GM18520 (cell line): ENCODE measurements around the gene ARL4C.

Source experiments
- ATAC-seq: cut with Tn5 transposase; IDR thresholded peaks from one replicate; pipeline ENCODE4 v1.9.1; 2021; ENCODE audit not compliant: unreplicated experiment

ARL4C gene

GRCh38 chr2:234496835-234497593 is at the start of gene ARL4C:
TSS of gene ARL4C (minus strand) at chr2:234497081. CDS start at chr2:234496586, 495 bp downstream.
- ATAC-seq = peak; percentile 33

GRCh38 chr2:234544659-234545611 is 48.1 kb upstream of the ARL4C start:
- no peak for ATAC-seq

- ATAC-seq = no peak
Measured at GRCh38 chr2:234542742-234543141, 45.9 kb upstream of the ARL4C start.

DNA sequence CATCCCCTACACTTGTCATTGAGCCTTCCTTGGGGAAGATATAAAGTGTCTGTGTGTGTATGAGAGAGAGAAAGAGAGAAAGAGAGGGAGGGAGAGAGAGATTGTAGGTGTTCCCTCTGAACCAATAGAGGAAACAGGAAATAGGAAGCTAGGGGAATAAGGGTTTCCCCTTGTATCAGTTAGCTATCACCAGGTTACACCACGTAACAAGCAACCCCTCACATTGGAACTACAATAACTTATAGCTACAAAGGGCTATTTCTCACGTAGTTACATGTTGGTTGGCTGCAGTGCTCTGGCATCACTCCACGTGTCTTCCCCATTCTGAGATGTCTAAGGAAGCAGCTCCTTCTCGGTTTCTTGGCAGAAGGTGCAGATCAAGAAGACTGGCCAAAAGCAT is 41.0 kb upstream of the ARL4C start:
- ATAC-seq = no peak

- no peak for ATAC-seq
Measured at GRCh38 chr2:234536178-234536965, 39.5 kb upstream of the ARL4C start.

DNA sequence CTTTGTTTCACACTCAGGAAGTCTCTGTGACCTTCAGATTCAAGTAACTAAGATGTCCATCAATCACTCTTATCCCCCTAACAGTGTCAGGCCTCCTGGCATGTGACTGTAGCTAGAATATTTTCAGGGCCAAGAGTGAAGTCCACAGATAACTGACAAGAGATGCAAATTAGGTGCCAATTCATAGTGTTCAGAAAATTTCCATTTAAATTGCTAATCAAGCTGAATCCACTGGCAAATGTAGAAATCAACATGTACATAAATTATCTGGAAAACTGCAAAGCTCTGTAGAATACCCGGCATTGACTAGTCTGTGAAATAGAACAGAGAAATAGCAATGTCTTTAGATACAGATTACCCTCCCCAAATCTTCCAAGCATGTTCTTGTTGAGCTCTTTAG is 38.6 kb upstream of the ARL4C start:
- ATAC-seq = no peak

- no peak for ATAC-seq
Measured at GRCh38 chr2:234534515-234534914, 37.6 kb upstream of the ARL4C start.

DNA sequence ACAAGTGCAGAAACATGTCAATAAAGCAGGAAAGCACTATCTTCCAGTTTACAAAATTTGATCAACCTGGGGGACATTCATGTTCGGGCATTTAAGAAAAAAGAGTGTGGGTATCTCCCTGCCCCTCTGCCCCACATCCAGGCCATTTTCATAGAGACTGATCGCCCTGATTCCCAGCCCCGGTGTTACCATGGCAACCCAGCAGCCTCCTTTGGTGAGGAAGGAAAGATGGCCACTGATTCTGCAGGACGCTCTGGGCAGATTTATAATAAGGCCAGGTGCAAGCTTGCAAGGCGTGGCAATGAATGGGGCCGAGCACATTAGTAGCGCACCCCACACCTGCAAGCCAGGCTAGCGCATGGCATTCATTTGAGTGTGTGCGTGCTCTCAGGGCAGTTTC is 36.7 kb upstream of the ARL4C start:
- no peak for ATAC-seq

DNA sequence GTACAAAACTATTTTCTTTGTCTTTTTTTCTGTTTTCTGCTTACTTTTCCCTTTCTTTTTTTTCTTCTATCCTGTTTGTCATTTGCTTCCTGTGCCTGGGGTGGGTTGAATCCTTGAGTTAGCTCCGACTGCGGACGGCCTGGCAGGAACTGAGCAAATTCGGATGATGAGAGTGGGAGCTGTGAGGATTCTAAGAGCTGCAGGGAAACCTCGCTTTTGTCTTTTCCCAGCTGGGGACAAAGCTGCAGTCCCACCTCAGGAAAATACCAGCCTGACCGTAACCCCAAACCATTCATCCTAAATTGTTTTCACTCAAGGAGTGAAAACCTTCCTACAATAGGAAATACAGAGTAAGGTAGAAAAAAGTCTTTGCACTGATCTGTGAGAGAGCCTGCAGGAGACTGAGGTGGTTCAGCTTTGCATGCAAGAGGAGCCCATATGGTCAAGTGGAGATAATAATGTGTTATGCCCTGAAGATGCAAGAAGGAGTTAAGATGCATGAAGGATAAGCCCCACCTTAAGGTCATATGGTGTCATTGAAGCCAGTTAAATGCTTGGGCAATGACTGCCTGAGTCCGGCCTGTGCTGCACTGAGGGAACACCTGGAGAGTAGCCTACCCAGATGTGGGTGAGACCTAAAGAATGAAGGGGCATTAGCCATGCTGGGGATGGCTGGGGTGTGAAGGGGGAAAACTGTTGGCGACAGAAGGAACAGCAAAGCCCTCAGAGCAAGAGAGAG is 31.7 kb upstream of the ARL4C start:
- ATAC-seq = no peak

- no peak for ATAC-seq
Measured at GRCh38 chr2:234526711-234527110, 29.8 kb upstream of the ARL4C start.

DNA sequence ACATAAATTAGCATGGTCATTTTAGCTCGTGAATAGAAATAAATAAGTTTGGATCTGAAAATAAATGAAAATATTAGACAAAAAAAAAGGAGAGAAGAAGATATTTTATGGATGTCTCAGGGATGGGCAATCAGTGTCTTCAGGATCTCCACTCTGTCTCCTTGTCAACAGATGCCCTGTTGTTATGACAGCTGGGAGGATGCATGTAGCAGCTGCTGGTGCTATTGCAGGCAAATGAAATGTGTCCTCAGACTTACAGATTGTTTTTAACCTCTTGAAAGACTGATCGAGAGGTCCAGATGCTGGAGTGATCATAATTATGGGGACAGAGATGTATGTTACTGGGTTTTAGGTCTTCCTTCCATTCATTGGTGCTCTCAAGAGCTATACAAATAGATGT is 24.7 kb upstream of the ARL4C start:
- no peak for ATAC-seq

GRCh38 chr2:234518986-234519642 is 22.2 kb upstream of the ARL4C start:
- ATAC-seq = no peak

GRCh38 chr2:234517971-234518370 is 21.1 kb upstream of the ARL4C start:
- no peak for ATAC-seq

GRCh38 chr2:234514873-234515638 is 18.2 kb upstream of the ARL4C start:
- no peak for ATAC-seq

GRCh38 chr2:234514099-234514498 is 17.2 kb upstream of the ARL4C start:
- ATAC-seq = no peak

DNA sequence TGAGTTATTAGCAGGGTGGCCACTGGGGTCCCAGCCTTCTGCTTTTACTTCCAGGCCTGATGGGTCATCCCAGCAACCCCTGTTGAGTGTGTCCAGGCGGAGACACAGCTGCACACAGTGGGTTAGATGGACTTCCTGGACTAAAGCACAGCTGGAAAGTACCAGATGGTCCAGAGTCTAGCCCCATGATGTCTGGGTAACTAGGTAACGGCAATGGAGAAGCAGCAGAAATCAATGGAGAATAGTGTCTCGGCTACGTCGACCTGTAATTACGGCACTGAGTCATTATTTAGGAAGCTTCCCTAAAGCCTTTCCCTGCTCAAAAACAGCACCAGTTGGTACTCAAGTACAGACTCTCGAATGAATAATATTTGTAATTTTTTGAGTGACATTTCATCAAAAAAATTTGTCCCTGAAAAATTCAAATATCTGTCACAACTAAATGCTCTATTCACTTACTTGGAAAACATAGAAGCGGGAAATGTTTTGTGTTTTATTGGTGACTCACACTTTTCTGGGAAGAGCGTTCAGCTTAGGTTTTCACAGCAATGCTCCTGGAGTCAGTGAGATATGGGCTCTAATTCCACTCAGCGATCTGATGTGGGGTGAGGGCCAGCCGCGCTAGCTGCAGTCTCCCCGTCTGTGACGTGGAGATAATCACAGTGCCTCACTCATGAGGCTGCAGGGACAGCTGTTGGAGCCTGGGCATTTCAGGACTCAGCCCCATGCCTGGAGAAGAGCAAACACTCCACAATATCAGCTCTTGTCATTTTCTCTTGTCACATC is 16.2 kb upstream of the ARL4C start:
- no peak for ATAC-seq

- no peak for ATAC-seq
Measured at GRCh38 chr2:234502919-234503285, 6.0 kb upstream of the ARL4C start.

- no peak for ATAC-seq
Measured at GRCh38 chr2:234502285-234502918, 5.5 kb upstream of the ARL4C start.
